ENCODE data around the gene ACOT2. TPM values are rescaled to one million over a fixed set of nuclear protein-coding genes. Genes with fewer than 3 reads are reported as not detected.
"Not testable (repeated sequence)": the region's sequence is repeated elsewhere in the genome, so short reads cannot be mapped to it uniquely, and the experiment has no call there.

ACOT2 gene
- total RNA-seq, 2 donors from 2014 or later, result 10.2 to 10.5 TPM

- no peak overlapping the region for H3K27ac Mint-ChIP-seq
- no peaks in the 10 kb centered on the region for H3K27me3 Mint-ChIP-seq
- H3K4me1 Mint-ChIP-seq (ENCODE audit: low read depth in 2 of 2), result no peaks in the 10 kb centered on the region
- no peak for DNase-seq (ENCODE audit: low spot score)
- no peaks in the 10 kb centered on the region for H3K36me3 Mint-ChIP-seq
- no peaks in the 10 kb centered on the region for H3K9me3 Mint-ChIP-seq
- ATAC-seq, result no peak
- H3K4me3 Mint-ChIP-seq, result no peak overlapping the region
These were observed 15.2 kb upstream of the ACOT2 start for GRCh38 chr14:73553845-73554244.

- H3K9me3 Mint-ChIP-seq; H3K36me3 Mint-ChIP-seq; H3K4me1 Mint-ChIP-seq (ENCODE audit: low read depth in 2 of 2); H3K27ac Mint-ChIP-seq; H3K27me3 Mint-ChIP-seq; DNase-seq (ENCODE audit: low spot score); H3K4me3 Mint-ChIP-seq; ATAC-seq: not testable (repeated sequence)
These were observed 11.8 kb upstream of the ACOT2 start for GRCh38 chr14:73557201-73557600.

- H3K36me3 Mint-ChIP-seq; H3K4me1 Mint-ChIP-seq (ENCODE audit: low read depth in 2 of 2); H3K4me3 Mint-ChIP-seq; H3K27ac Mint-ChIP-seq; H3K27me3 Mint-ChIP-seq; ATAC-seq; DNase-seq (ENCODE audit: low spot score); H3K9me3 Mint-ChIP-seq: not testable (repeated sequence)
These were observed 10.8 kb upstream of the ACOT2 start for GRCh38 chr14:73558238-73558637.

- not testable (repeated sequence) for H3K9me3 Mint-ChIP-seq; H3K27me3 Mint-ChIP-seq; H3K27ac Mint-ChIP-seq; DNase-seq (ENCODE audit: low spot score); H3K4me3 Mint-ChIP-seq; H3K36me3 Mint-ChIP-seq; ATAC-seq
- H3K4me1 Mint-ChIP-seq (ENCODE audit: low read depth in 2 of 2), result peaks cover 7 to 15% of the 10 kb centered on the region in 2 donors
These were observed 6.8 kb upstream of the ACOT2 start for GRCh38 chr14:73562256-73562655.

- not testable (repeated sequence) for H3K27me3 Mint-ChIP-seq
These were observed 6.3 kb upstream of the ACOT2 start for GRCh38 chr14:73562696-73563095.

GRCh38 chr14:73566431-73566830, 2.6 kb upstream of the ACOT2 start:
- not testable (repeated sequence) for DNase-seq (ENCODE audit: low spot score)
- peaks cover 32 to 33% of the 10 kb centered on the region in 2 donors for H3K4me1 Mint-ChIP-seq (ENCODE audit: low read depth in 2 of 2)

More at GRCh38 chr14:73562696-73563095, 6.3 kb upstream of the ACOT2 start:
- H3K36me3 Mint-ChIP-seq; H3K27ac Mint-ChIP-seq; H3K4me3 Mint-ChIP-seq; DNase-seq (ENCODE audit: low spot score); ATAC-seq; H3K9me3 Mint-ChIP-seq: not testable (repeated sequence)
- peaks cover 11 to 19% of the 10 kb centered on the region in 2 donors for H3K4me1 Mint-ChIP-seq (ENCODE audit: low read depth in 2 of 2)

GRCh38 chr14:73566935-73567334, 2.1 kb upstream of the ACOT2 start:
- not testable (repeated sequence) for ATAC-seq; H3K36me3 Mint-ChIP-seq; DNase-seq (ENCODE audit: low spot score); H3K9me3 Mint-ChIP-seq; H3K27ac Mint-ChIP-seq; H3K27me3 Mint-ChIP-seq; H3K4me3 Mint-ChIP-seq
- peaks cover 32 to 33% of the 10 kb centered on the region in 2 donors for H3K4me1 Mint-ChIP-seq (ENCODE audit: low read depth in 2 of 2)

More at GRCh38 chr14:73566431-73566830, 2.6 kb upstream of the ACOT2 start:
- H3K36me3 Mint-ChIP-seq, H3K27me3 Mint-ChIP-seq, ATAC-seq, H3K27ac Mint-ChIP-seq, H3K9me3 Mint-ChIP-seq, H3K4me3 Mint-ChIP-seq: not testable (repeated sequence)

GRCh38 chr14:73567358-73567757, 1.7 kb upstream of the ACOT2 start:
- no peak for ATAC-seq
- peak overlapping the region; percentile 91 for H3K4me3 Mint-ChIP-seq
- no peak overlapping the region for H3K27ac Mint-ChIP-seq
- H3K9me3 Mint-ChIP-seq, result no peaks in the 10 kb centered on the region
- H3K4me1 Mint-ChIP-seq (ENCODE audit: low read depth in 2 of 2), result peaks cover 32 to 33% of the 10 kb centered on the region in 2 donors
- DNase-seq (ENCODE audit: low spot score), result no peak
- H3K36me3 Mint-ChIP-seq, result no peaks in the 10 kb centered on the region
- no peaks in the 10 kb centered on the region for H3K27me3 Mint-ChIP-seq

GRCh38 chr14:73567951-73568885, 795 bp upstream of the ACOT2 start:
- H3K9me3 Mint-ChIP-seq, result no peaks in the 10 kb centered on the region
- DNase-seq (ENCODE audit: low spot score) (no peak), ATAC-seq (no peak)
- no peaks in the 10 kb centered on the region for H3K36me3 Mint-ChIP-seq
- H3K27me3 Mint-ChIP-seq, result no peaks in the 10 kb centered on the region
- peak overlapping the region; percentile 81 to 82 for H3K27ac Mint-ChIP-seq
- H3K4me1 Mint-ChIP-seq (ENCODE audit: low read depth in 2 of 2), result peaks cover 32 to 33% of the 10 kb centered on the region in 2 donors
- H3K4me3 Mint-ChIP-seq, result peak overlapping the region; percentile 91

- not testable (repeated sequence) for DNase-seq (ENCODE audit: low spot score); ATAC-seq; H3K9me3 Mint-ChIP-seq; H3K36me3 Mint-ChIP-seq; H3K27me3 Mint-ChIP-seq
- Mint-ChIP-seq H3K4me3 (peak overlapping the region; percentile 91), H3K27ac (peak overlapping the region; percentile 81 to 82), H3K4me1 (ENCODE audit: low read depth in 2 of 2) (peaks cover 32 to 33% of the 10 kb centered on the region in 2 donors)
These were observed 178 bp upstream of the ACOT2 start for GRCh38 chr14:73568886-73569184.

GRCh38 chr14:73570913-73571312, 1.9 kb downstream of the ACOT2 start:
- ATAC-seq (peak; percentile 71 to 79), DNase-seq (ENCODE audit: low spot score) (peak; percentile 75)
- not testable (repeated sequence) for H3K27ac Mint-ChIP-seq, H3K27me3 Mint-ChIP-seq, H3K9me3 Mint-ChIP-seq, H3K36me3 Mint-ChIP-seq
- peak overlapping the region; percentile 49 for H3K4me3 Mint-ChIP-seq
- peaks cover 22 to 31% of the 10 kb centered on the region in 2 donors for H3K4me1 Mint-ChIP-seq (ENCODE audit: low read depth in 2 of 2)

GRCh38 chr14:73573034-73573433, 4.0 kb downstream of the ACOT2 start:
- H3K27me3 Mint-ChIP-seq; DNase-seq (ENCODE audit: low spot score); ATAC-seq; H3K27ac Mint-ChIP-seq; H3K36me3 Mint-ChIP-seq; H3K9me3 Mint-ChIP-seq; H3K4me3 Mint-ChIP-seq: not testable (repeated sequence)
- H3K4me1 Mint-ChIP-seq (ENCODE audit: low read depth in 2 of 2), result peaks cover 10 to 19% of the 10 kb centered on the region in 2 donors

- not testable (repeated sequence) for H3K4me3 Mint-ChIP-seq; H3K9me3 Mint-ChIP-seq; ATAC-seq; H3K27me3 Mint-ChIP-seq; DNase-seq (ENCODE audit: low spot score); H3K36me3 Mint-ChIP-seq; H3K27ac Mint-ChIP-seq
- H3K4me1 Mint-ChIP-seq (ENCODE audit: low read depth in 2 of 2), result peaks cover 3 to 12% of the 10 kb centered on the region in 2 donors
These were observed 4.7 kb downstream of the ACOT2 start for GRCh38 chr14:73573740-73574139.

GRCh38 chr14:73574251-73574650, 5.2 kb downstream of the ACOT2 start:
- H3K27me3 Mint-ChIP-seq; H3K4me1 Mint-ChIP-seq (ENCODE audit: low read depth in 2 of 2); ATAC-seq; H3K9me3 Mint-ChIP-seq; H3K4me3 Mint-ChIP-seq; H3K27ac Mint-ChIP-seq; H3K36me3 Mint-ChIP-seq; DNase-seq (ENCODE audit: low spot score): not testable (repeated sequence)

Measured in natural killer cell treated with Interleukin-12 subunit alpha and Interleukin-12 subunit beta and Interleukin-15 and Interleukin-18, amount 100 ng/mL, for 72 hours (primary cell).